ENCODE measurements around the gene ASIP. TPM values are rescaled to one million over a fixed set of nuclear protein-coding genes. Genes with fewer than 3 reads are reported as not detected.
A peak's percentile ranks its signal among the peaks of the same experiment; 100 is the strongest.

Gene ASIP
- total and polyA plus RNA-seq, 2 of the 13 experiments (the other 11 are each of a cell fraction or from before 2014, with no cell fraction given) = not detected

DNA sequence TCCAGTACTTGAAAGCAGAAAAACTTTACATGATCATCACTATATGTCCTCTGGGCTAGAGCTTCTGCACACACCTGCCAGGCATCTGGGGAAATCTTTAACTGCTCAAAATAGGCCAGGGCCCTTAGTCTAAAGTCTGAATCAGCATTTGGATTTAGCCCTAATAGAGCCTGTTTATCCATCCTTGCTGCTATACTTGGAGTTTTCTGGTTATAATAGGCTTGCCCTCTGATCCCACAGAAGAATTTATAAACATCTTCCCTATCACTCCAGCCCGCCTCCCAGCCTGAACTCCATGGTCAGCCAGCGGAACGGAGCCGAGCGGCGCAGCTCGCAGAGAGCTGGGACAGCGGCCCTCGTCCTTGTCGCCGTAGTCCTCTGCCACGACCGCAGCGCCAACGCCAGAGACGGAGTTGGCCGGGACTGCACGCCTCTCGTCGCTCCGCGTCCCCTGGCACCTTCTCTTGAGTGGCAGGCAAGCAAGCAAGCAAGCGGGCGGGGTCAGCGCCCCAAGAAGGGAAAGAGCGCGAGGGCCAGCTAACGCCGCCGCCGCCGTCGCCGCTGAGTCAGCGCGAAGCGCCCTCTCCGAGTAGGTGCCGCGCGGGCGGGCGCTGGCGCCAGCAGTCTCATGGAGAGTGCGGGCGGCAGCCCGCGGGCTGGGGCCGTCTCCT lies 25.4 kb upstream of the ASIP start (continued):
- TF ChIP-seq ZNF33B (CRISPR knock-in tag; IDR thresholded peaks at IDR 0.05) = peak; percentile 83
- TF ChIP-seq RFX3 (CRISPR knock-in tag; IDR thresholded peaks at IDR 0.05) = no peak
- peak; percentile 83; the same call in 1 of the 2 replicates for TF ChIP-seq KAT7 (CRISPR knock-in tag; IDR thresholded peaks at IDR 0.05; ENCODE audit: borderline replicate concordance)
- TF ChIP-seq, protein P1, sequence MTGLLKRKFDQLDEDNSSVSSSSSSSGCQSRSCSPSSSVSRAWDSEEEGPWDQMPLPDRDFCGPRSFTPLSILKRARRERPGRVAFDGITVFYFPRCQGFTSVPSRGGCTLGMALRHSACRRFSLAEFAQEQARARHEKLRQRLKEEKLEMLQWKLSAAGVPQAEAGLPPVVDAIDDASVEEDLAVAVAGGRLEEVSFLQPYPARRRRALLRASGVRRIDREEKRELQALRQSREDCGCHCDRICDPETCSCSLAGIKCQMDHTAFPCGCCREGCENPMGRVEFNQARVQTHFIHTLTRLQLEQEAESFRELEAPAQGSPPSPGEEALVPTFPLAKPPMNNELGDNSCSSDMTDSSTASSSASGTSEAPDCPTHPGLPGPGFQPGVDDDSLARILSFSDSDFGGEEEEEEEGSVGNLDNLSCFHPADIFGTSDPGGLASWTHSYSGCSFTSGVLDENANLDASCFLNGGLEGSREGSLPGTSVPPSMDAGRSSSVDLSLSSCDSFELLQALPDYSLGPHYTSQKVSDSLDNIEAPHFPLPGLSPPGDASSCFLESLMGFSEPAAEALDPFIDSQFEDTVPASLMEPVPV (CRISPR knock-in tag; IDR thresholded peaks at IDR 0.05) = peak; percentile 84; the same call in 1 of the 2 replicates
- TF ChIP-seq, protein P2, sequence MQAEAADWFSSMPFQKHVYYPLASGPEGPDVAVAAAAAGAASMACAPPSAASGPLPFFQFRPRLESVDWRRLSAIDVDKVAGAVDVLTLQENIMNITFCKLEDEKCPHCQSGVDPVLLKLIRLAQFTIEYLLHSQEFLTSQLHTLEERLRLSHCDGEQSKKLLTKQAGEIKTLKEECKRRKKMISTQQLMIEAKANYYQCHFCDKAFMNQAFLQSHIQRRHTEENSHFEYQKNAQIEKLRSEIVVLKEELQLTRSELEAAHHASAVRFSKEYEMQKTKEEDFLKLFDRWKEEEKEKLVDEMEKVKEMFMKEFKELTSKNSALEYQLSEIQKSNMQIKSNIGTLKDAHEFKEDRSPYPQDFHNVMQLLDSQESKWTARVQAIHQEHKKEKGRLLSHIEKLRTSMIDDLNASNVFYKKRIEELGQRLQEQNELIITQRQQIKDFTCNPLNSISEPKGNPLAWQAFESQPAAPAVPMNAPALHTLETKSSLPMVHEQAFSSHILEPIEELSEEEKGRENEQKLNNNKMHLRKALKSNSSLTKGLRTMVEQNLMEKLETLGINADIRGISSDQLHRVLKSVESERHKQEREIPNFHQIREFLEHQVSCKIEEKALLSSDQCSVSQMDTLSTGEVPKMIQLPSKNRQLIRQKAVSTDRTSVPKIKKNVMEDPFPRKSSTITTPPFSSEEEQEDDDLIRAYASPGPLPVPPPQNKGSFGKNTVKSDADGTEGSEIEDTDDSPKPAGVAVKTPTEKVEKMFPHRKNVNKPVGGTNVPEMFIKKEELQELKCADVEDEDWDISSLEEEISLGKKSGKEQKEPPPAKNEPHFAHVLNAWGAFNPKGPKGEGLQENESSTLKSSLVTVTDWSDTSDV (CRISPR knock-in tag; IDR thresholded peaks at IDR 0.05) = peak; percentile 86; the same call in 1 of the 2 replicates
- no peak for TF ChIP-seq JDP2 (CRISPR knock-in tag; IDR thresholded peaks at IDR 0.05; ENCODE audit: borderline replicate concordance)
- TF ChIP-seq HNRNPUL1 (IDR thresholded peaks at IDR 0.05; ENCODE audit: low read depth, low read length) = no peak
- no peak for TF ChIP-seq TGIF2 (CRISPR knock-in tag; IDR thresholded peaks at IDR 0.05)
- TF ChIP-seq NFE2L1 (CRISPR knock-in tag; IDR thresholded peaks at IDR 0.05; ENCODE audit: borderline replicate concordance) = peak; percentile 69; the same call in 1 of the 2 replicates
- TF ChIP-seq PHF8 (CRISPR knock-in tag; IDR thresholded peaks at IDR 0.05) = peak; percentile 71
- peak; percentile 94; the same call in 1 of the 2 replicates for TF ChIP-seq MTA1 (CRISPR knock-in tag; IDR thresholded peaks at IDR 0.05; ENCODE audit: borderline replicate concordance)
- TF ChIP-seq ZMYM2 (CRISPR knock-in tag; IDR thresholded peaks at IDR 0.05) = 0 out of 2 replicates have a peak, but pooled peaks have one; percentile 33
- peak; percentile 19; the same call in 1 of the 2 replicates for TF ChIP-seq FOXA3 (CRISPR knock-in tag; IDR thresholded peaks at IDR 0.05)
- TF ChIP-seq ATF4 (CRISPR knock-in tag; IDR thresholded peaks at IDR 0.05) = peak in 1 of 2 experiments; percentile 56; a peak in 1 of 4 replicates
- no peak for TF ChIP-seq KDM5A (IDR thresholded peaks at IDR 0.05; ENCODE audit: borderline replicate concordance, low read length)
- no peak for TF ChIP-seq ARNTL (CRISPR knock-in tag; IDR thresholded peaks at IDR 0.05)
- peak; percentile 83 for TF ChIP-seq NAIF1 (CRISPR knock-in tag; IDR thresholded peaks at IDR 0.05; ENCODE audit: borderline replicate concordance)
- peak; percentile 69; the same call in 1 of the 2 replicates for TF ChIP-seq ESRRA (CRISPR knock-in tag; IDR thresholded peaks at IDR 0.05; ENCODE audit: low read depth)
- TF ChIP-seq ZNF484 (CRISPR knock-in tag; IDR thresholded peaks at IDR 0.05; ENCODE audit: borderline replicate concordance, low read depth) = no peak
- TF ChIP-seq ZFY (CRISPR knock-in tag; IDR thresholded peaks at IDR 0.05) = peak; percentile 72
- TF ChIP-seq CC2D1A (CRISPR knock-in tag; IDR thresholded peaks at IDR 0.05) = no peak
- TF ChIP-seq, protein P3, sequence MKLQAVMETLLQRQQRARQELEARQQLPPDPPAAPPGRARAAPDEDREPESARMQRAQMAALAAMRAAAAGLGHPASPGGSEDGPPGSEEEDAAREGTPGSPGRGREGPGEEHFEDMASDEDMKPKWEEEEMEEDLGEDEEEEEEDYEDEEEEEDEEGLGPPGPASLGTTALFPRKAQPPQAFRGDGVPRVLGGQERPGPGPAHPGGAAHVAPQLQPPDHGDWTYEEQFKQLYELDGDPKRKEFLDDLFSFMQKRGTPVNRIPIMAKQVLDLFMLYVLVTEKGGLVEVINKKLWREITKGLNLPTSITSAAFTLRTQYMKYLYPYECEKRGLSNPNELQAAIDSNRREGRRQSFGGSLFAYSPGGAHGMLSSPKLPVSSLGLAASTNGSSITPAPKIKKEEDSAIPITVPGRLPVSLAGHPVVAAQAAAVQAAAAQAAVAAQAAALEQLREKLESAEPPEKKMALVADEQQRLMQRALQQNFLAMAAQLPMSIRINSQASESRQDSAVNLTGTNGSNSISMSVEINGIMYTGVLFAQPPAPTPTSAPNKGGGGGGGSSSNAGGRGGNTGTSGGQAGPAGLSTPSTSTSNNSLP (IDR thresholded peaks at IDR 0.05; ENCODE audit: low read depth, low read length) = no peak
- TF ChIP-seq KDM2A (CRISPR knock-in tag; IDR thresholded peaks at IDR 0.05; ENCODE audit: borderline replicate concordance, low read depth) = peak; percentile 91; the same call in 1 of the 2 replicates
- no peak for TF ChIP-seq ATF1 (CRISPR knock-in tag; IDR thresholded peaks at IDR 0.05)

Measured in HepG2 (cell line).